ENCODE results near the gene SPOCK3.

The SPOCK3 gene

GRCh38 chr4:166994686-166995085, 239.6 kb downstream of the SPOCK3 start:
- TF ChIP-seq CTCF (IDR thresholded peaks at IDR 0.05; ENCODE audit: extremely low read depth, insufficient read depth, missing control alignments): no peak

GRCh38 chr4:166991006-166991561, 243.2 kb downstream of the SPOCK3 start:
- DNase-seq (ENCODE audit: low spot score): no peak
- no peak for TF ChIP-seq CTCF (IDR thresholded peaks at IDR 0.05; ENCODE audit: extremely low read depth, insufficient read depth, missing control alignments)
- in situ Hi-C loops (cut with MboI; ENCODE audit: low pct_unique_long_range_greater_than_20kb, low sequenced_read_pairs, unreplicated experiment): no loop called here

More at GRCh38 chr4:166994686-166995085, 239.6 kb downstream of the SPOCK3 start:
- no peak for DNase-seq (ENCODE audit: low spot score)
- in situ Hi-C loops (cut with MboI; ENCODE audit: low pct_unique_long_range_greater_than_20kb, low sequenced_read_pairs, unreplicated experiment): no loop called here

GRCh38 chr4:166989886-166990285, 244.4 kb downstream of the SPOCK3 start:
- in situ Hi-C loops (cut with MboI; ENCODE audit: low pct_unique_long_range_greater_than_20kb, low sequenced_read_pairs, unreplicated experiment): no loop called here
- no peak for TF ChIP-seq CTCF (IDR thresholded peaks at IDR 0.05; ENCODE audit: extremely low read depth, insufficient read depth, missing control alignments)

GRCh38 chr4:166987026-166987425, 247.3 kb downstream of the SPOCK3 start:
- in situ Hi-C loops (cut with MboI; ENCODE audit: low pct_unique_long_range_greater_than_20kb, low sequenced_read_pairs, unreplicated experiment): no loop called here
- no peak for DNase-seq (ENCODE audit: low spot score)
- no peak for TF ChIP-seq CTCF (IDR thresholded peaks at IDR 0.05; ENCODE audit: extremely low read depth, insufficient read depth, missing control alignments)

More at GRCh38 chr4:166989886-166990285, 244.4 kb downstream of the SPOCK3 start:
- no peak for DNase-seq (ENCODE audit: low spot score)

GRCh38 chr4:166981847-166982246, 252.4 kb downstream of the SPOCK3 start:
- no peak for DNase-seq (ENCODE audit: low spot score)
- TF ChIP-seq CTCF (IDR thresholded peaks at IDR 0.05; ENCODE audit: extremely low read depth, insufficient read depth, missing control alignments): no peak
- in situ Hi-C loops (cut with MboI; ENCODE audit: low pct_unique_long_range_greater_than_20kb, low sequenced_read_pairs, unreplicated experiment): no loop called here

GRCh38 chr4:166980419-166980818, 253.9 kb downstream of the SPOCK3 start:
- no peak for DNase-seq (ENCODE audit: low spot score)
- in situ Hi-C loops (cut with MboI; ENCODE audit: low pct_unique_long_range_greater_than_20kb, low sequenced_read_pairs, unreplicated experiment): no loop called here
- TF ChIP-seq CTCF (IDR thresholded peaks at IDR 0.05; ENCODE audit: extremely low read depth, insufficient read depth, missing control alignments): no peak
